Left colon (tissue), 2 donors: ENCODE measurements around the gene DGKD. TPM values are rescaled to one million over a fixed set of nuclear protein-coding genes. Genes with fewer than 3 reads are reported as not detected.

Source experiments
- ATAC-seq: fragments of 200-7000 bp; cut with Tn5 transposase; one replicate; pipeline ENCODE4 v1.9.1; 2020; ENCODE audit warnings: mild to moderate bottlenecking, moderate library complexity
- DNase-seq, 2 donors: peaks; one replicate each; pipeline ENCODE4 v3.0.0-alpha.2; 2020
- intact Hi-C, 2 donors: fragments of 100-400 bp; cut with DNase I in 1 of 2; cut with micrococcal nuclease in 1 of 2; formaldehyde crosslinking; loops; one replicate each; pipeline versions ENCODE4 v1.11.2 to v1.14.0; 2022; cut with DNase I, micrococcal nuclease
- total RNA-seq, 2 donors: library from RNA; stranded (reverse); fragmentation: NEBNext Ultra II Directional; extraction: Animal tissue kit (Norgen Biotek cat#: 25700); gene quantifications; one replicate each; pipeline ENCODE4 v1.2.1, GENCODE V29; 2021
- donor health status: DM: no; HTN: no; CAD: no.
- donor health status: DM: yes; HTN: yes; CAD: no.

The DGKD gene
- total RNA-seq, 2 donors from 2014 or later = 91.3 to 93.2 TPM

- ATAC-seq (no peak), DNase-seq (peak in 1 of 2 donors; percentile 18)
- intact Hi-C loops = no loop called here
Observed at GRCh38 chr2:233435436-233436190, 81.3 kb downstream of the DGKD start.

GRCh38 chr2:233436191-233436581 lies 81.9 kb downstream of the DGKD start:
- ATAC-seq (no peak), DNase-seq (no peak)
- intact Hi-C loops = no loop called here

GRCh38 chr2:233436691-233437438 lies 82.6 kb downstream of the DGKD start:
- intact Hi-C loops = no loop called here
- DNase-seq = peak in 1 of 2 donors; percentile 16

GRCh38 chr2:233437439-233437955 lies 83.2 kb downstream of the DGKD start:
- intact Hi-C loops = no loop called here
- no peak for ATAC-seq
- DNase-seq = peak in 1 of 2 donors; percentile 20

More at GRCh38 chr2:233436691-233437438, 82.6 kb downstream of the DGKD start:
- ATAC-seq = no peak

- intact Hi-C loops = no loop called here
- no peak for ATAC-seq
- peak in 1 of 2 donors; percentile 14 for DNase-seq
Observed at GRCh38 chr2:233438573-233439147, 84.4 kb downstream of the DGKD start.

GRCh38 chr2:233439191-233439590 lies 84.9 kb downstream of the DGKD start:
- ATAC-seq = no peak
- intact Hi-C loops = no loop called here
- DNase-seq = peak in 1 of 2 donors; percentile 18

- intact Hi-C loops = loop anchor here in 1 of 2 donors (5.0 kb wide), 1 partner anchor 88 kb away; the partner anchor contains the start of gene DGKD
- DNase-seq (peak in 1 of 2 donors; percentile 19), ATAC-seq (no peak)
Observed at GRCh38 chr2:233440314-233440713, 86.0 kb downstream of the DGKD start.

GRCh38 chr2:233440714-233441113 lies 86.4 kb downstream of the DGKD start:
- DNase-seq (no peak), ATAC-seq (no peak)
- intact Hi-C loops = loop anchor here in 1 of 2 donors (5.0 kb wide), 1 partner anchor 88 kb away; the partner anchor contains the start of gene DGKD

GRCh38 chr2:233441161-233442027 lies 87.1 kb downstream of the DGKD start:
- ATAC-seq (no peak), DNase-seq (peak in 1 of 2 donors; percentile 22)
- intact Hi-C loops = loop anchor here in 1 of 2 donors (5.0 kb wide), 1 partner anchor 89 kb away; the partner anchor contains the start of gene DGKD

GRCh38 chr2:233442028-233442310 lies 87.7 kb downstream of the DGKD start:
- ATAC-seq (no peak), DNase-seq (peak in 1 of 2 donors; percentile 17)
- intact Hi-C loops = loop anchor here in 1 of 2 donors (5.0 kb wide), 1 partner anchor 90 kb away; the partner anchor contains the start of gene DGKD

GRCh38 chr2:233443511-233444183 lies 89.4 kb downstream of the DGKD start:
- peak; percentile 81 for ATAC-seq
- intact Hi-C loops = loop anchor here in 1 of 2 donors (5.0 kb wide), 1 partner anchor 91 kb away; the partner anchor contains the start of gene DGKD
- DNase-seq = peak; percentile 81 to 88

- ATAC-seq (no peak), DNase-seq (peak in 1 of 2 donors; percentile 12)
- intact Hi-C loops = loop anchor here in 1 of 2 donors (5.0 kb wide), 1 partner anchor 92 kb away; the partner anchor contains the start of gene DGKD
Observed at GRCh38 chr2:233444501-233444900, 90.2 kb downstream of the DGKD start.

GRCh38 chr2:233445152-233445830 lies 91.0 kb downstream of the DGKD start:
- intact Hi-C loops = no loop called here
- DNase-seq (peak in 1 of 2 donors; percentile 19), ATAC-seq (no peak)

GRCh38 chr2:233446121-233446520 lies 91.8 kb downstream of the DGKD start:
- peak in 1 of 2 donors; percentile 10 for DNase-seq
- ATAC-seq = no peak
- intact Hi-C loops = no loop called here

- ATAC-seq = no peak
- intact Hi-C loops = no loop called here
- peak in 1 of 2 donors; percentile 18 for DNase-seq
Observed at GRCh38 chr2:233446606-233447305, 92.5 kb downstream of the DGKD start.

- DNase-seq (peak in 1 of 2 donors; percentile 13), ATAC-seq (no peak)
- intact Hi-C loops = no loop called here
Observed at GRCh38 chr2:233447506-233448219, 93.4 kb downstream of the DGKD start.
